Activated T-helper 17 cell treated with anti-CD3 and anti-CD28 coated beads, Interleukin-2, amount 50 U/mL, for 72 hours (primary cell): ENCODE results near the gene GFRA1. TPM values are rescaled to one million over a fixed set of nuclear protein-coding genes. Genes with fewer than 3 reads are reported as not detected.

Source experiments
- ATAC-seq: fragments of 150-1000 bp; cut with Tn5 transposase; replicated peaks from 2 replicates; pipeline ENCODE4 v1.10.0; 2021; ENCODE audit warnings: mild to moderate bottlenecking, moderate library complexity
- H3K27ac Mint-ChIP-seq: one replicate; pipeline ENCODE4 v1.8.0; 2022; ENCODE audit warnings: mixed read lengths
- H3K27me3 Mint-ChIP-seq: one replicate; pipeline ENCODE4 v1.8.0; 2022; ENCODE audit warnings: mixed read lengths
- H3K36me3 Mint-ChIP-seq: one replicate; pipeline ENCODE4 v1.8.0; 2022; ENCODE audit warnings: low read depth, mild to moderate bottlenecking, mixed read lengths
- H3K4me1 Mint-ChIP-seq: one replicate; pipeline ENCODE4 v1.8.0; 2022; ENCODE audit warnings: mixed read lengths
- H3K4me3 Mint-ChIP-seq: one replicate; pipeline ENCODE4 v1.8.0; 2022; ENCODE audit warnings: mild to moderate bottlenecking, mixed read lengths
- H3K9me3 Mint-ChIP-seq: one replicate; pipeline ENCODE4 v1.8.0; 2022; ENCODE audit warnings: mixed read lengths
- total RNA-seq, 2 donors: library from RNA; stranded (reverse); gene quantifications; one replicate each; pipeline ENCODE4 v1.2.3, GENCODE V29; 2022

Gene GFRA1, protein sequence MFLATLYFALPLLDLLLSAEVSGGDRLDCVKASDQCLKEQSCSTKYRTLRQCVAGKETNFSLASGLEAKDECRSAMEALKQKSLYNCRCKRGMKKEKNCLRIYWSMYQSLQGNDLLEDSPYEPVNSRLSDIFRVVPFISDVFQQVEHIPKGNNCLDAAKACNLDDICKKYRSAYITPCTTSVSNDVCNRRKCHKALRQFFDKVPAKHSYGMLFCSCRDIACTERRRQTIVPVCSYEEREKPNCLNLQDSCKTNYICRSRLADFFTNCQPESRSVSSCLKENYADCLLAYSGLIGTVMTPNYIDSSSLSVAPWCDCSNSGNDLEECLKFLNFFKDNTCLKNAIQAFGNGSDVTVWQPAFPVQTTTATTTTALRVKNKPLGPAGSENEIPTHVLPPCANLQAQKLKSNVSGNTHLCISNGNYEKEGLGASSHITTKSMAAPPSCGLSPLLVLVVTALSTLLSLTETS
- total RNA-seq = not detected

DNA sequence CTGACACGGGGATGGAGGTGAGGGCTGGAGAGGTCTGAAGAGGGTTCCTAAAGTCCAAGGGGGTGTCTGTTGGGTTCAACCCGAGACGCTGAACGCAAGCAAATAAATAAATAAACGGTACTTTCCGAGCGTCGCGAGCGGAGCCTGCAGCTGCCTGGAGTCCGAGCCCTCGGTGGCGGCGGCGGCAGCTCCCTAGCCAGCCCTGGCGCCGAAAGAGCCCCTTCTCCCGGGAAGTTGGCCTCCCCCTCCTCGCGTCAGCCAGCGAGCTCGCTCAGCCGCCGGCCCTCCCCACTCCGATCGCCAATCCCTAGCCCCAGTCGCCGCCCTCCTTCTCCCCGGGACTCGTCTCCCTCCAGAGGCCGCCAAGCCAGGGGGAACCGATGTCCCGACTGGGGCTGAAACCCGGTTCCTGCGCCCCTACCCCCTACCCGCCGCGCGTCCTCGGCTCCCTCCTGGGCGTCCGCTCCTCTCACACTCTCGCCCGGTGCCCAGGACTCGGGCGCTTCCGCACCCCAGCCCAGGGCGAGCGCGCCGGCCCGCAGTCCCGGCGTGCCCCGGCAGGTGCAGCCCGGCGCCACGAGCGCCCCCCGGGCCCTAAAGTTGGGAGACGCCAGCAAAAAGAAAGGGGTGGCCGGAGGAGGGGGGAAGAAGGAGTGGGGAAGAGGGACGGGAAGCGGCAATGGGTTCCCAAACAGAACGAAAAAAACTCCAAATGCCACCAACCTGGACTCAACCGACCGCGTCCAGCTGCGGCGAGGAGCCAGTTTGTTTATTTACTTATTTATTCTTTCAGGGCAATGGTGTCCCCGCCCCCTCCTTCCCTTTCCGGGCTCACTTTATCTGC is at the start of gene GFRA1:
Gene GFRA1, minus strand, starts transcription at position 767 of the 844 bp plus-strand sequence. CDS start 1,177 bp downstream, outside the sequence.
- no peak for ATAC-seq
- Mint-ChIP-seq H3K36me3 (no peaks in the 10 kb centered on the region), H3K4me1 (no peaks in the 10 kb centered on the region), H3K9me3 (peaks cover 3% of the 10 kb centered on the region), H3K4me3 (peak within 1 kb of the TSS; percentile 46), H3K27ac (no peak within 1 kb of the TSS), H3K27me3 (peaks cover 57% of the 10 kb centered on the region)

DNA sequence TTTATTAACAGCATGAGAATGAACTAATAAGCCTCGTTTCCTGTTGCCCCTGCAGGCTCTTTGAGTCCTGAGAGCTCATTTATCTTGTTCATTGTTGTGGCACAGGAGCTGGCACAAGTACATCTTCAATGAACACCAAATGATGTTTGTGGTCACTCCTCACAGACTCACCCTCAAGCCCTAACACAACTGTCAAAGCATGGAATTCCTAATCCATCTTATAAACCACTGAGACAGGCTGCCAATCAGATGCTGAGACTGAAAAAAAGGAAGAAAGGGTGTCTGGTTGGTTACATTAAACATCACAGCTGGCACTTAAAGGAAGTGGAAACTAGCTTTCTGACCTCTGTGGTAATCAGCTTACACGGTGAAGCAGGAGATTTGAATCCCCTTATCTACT is 43.5 kb upstream of the GFRA1 start:
- H3K4me3 Mint-ChIP-seq = no peak overlapping the region
- no peaks in the 10 kb centered on the region for H3K36me3 Mint-ChIP-seq
- ATAC-seq = no peak

DNA sequence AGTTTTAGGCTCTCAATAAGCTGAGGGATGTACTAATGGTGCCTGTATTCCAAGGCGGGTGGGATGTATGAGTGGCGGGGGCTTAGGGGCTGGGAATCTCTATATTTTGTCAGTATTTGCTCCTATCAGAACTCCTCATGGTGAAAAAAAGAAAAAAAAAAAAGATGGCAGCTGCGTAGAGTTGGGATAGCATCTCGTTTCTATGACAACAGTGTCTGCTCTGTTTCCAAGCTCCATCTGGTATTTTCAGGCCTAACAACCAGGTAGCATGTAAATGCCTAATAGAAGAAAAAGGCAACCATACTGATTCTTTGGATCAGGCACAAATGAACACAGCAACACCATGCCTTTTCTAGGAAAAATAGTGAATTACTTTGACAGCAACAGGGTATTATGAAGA is 39.5 kb upstream of the GFRA1 start:
- H3K27ac Mint-ChIP-seq = no peak overlapping the region
- H3K36me3 Mint-ChIP-seq = no peaks in the 10 kb centered on the region
- H3K27me3 Mint-ChIP-seq = peaks cover 4% of the 10 kb centered on the region
- H3K9me3 Mint-ChIP-seq = no peaks in the 10 kb centered on the region
- no peak for ATAC-seq
- no peak overlapping the region for H3K4me3 Mint-ChIP-seq
- H3K4me1 Mint-ChIP-seq = no peaks in the 10 kb centered on the region

More for the DNA sequence above, 43.5 kb upstream of the GFRA1 start:
- Mint-ChIP-seq H3K4me1 (no peaks in the 10 kb centered on the region), H3K9me3 (no peaks in the 10 kb centered on the region), H3K27ac (no peak overlapping the region), H3K27me3 (peaks cover 2% of the 10 kb centered on the region)

DNA sequence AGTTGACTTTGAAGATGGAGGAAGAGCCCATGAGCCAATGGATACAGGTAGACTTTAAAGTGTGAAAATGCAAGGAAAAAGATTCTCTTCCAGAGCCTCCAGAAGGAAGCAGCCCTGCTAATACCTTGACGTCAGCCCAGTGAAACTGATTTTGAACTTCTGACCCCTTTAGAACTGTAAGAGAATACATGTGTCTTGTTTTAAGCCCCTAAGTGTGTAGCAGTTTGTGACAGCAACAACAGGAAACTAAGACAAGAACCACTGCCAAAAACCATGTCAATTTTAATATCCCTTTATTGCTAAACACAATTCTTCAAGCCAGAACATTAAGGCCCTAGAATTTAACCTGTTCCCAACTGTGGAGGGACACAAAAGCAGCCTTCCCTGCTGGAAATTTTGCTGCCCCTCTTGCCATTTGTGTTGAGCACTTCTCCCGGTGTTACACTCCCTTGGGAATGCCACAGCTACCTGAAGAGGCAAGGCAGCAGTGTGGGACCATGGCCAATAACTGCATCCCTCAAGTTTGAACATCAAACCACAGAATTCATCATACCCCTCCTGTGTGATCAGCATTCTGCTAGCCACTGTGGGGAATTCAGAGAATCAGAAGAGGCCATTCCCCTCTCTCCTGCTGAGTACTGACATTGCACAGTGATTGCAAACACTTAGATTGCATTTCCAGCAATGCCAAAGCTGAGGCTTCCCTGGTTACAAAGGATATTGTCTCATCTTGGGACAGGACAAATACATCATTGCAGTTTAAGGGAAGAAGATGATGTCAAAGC is 38.9 kb upstream of the GFRA1 start:
- H3K27me3 Mint-ChIP-seq = peaks cover 4% of the 10 kb centered on the region
- no peaks in the 10 kb centered on the region for H3K9me3 Mint-ChIP-seq
- H3K27ac Mint-ChIP-seq = no peak overlapping the region
- ATAC-seq = no peak
- no peaks in the 10 kb centered on the region for H3K4me1 Mint-ChIP-seq
- H3K4me3 Mint-ChIP-seq = no peak overlapping the region
- no peaks in the 10 kb centered on the region for H3K36me3 Mint-ChIP-seq

DNA sequence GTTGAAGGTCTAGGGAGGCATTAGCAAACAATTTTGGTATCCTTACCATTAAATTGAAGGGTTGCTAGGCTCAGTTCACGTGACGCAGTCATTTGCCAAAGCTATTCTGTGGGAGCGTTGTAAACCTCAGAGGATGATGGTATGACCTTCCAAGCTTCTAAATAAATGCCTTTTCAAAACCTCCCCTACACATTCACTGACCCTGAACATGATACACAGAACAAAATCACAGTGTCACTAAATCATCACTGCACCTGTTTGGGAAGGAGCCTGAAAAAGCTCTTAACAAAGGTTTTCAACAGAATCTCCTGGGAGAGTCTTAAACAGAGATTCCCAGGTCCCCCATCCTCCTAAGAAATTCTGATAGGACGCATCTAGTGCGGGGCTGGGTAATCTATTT is 38.0 kb upstream of the GFRA1 start:
- no peaks in the 10 kb centered on the region for H3K36me3 Mint-ChIP-seq
- no peak for ATAC-seq
- no peaks in the 10 kb centered on the region for H3K4me1 Mint-ChIP-seq
- H3K4me3 Mint-ChIP-seq = no peak overlapping the region
- H3K27me3 Mint-ChIP-seq = peaks cover 4% of the 10 kb centered on the region
- no peak overlapping the region for H3K27ac Mint-ChIP-seq
- H3K9me3 Mint-ChIP-seq = no peaks in the 10 kb centered on the region

DNA sequence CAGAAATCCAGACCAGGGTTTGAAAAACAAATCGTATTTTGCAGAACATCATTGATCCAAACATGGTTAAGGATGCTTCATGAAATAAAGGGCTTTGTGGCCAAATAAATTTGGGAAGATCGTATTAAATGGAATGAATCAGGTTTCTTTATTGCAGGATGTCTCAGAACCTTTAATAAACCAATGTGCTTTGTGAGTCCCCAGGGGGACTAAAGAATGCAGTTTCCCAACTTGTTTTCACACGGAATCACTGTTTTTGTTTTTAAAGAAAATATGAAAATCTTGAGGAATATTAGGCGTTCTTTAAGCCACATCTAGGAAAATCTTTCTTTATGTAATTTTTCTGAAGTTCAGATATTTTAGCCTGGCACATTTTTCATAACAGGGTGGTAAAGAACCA is 34.4 kb upstream of the GFRA1 start:
- Mint-ChIP-seq H3K9me3 (peaks cover 7% of the 10 kb centered on the region), H3K4me1 (no peaks in the 10 kb centered on the region), H3K36me3 (no peaks in the 10 kb centered on the region), H3K4me3 (no peak overlapping the region), H3K27ac (no peak overlapping the region), H3K27me3 (peaks cover 4% of the 10 kb centered on the region)
- no peak for ATAC-seq

DNA sequence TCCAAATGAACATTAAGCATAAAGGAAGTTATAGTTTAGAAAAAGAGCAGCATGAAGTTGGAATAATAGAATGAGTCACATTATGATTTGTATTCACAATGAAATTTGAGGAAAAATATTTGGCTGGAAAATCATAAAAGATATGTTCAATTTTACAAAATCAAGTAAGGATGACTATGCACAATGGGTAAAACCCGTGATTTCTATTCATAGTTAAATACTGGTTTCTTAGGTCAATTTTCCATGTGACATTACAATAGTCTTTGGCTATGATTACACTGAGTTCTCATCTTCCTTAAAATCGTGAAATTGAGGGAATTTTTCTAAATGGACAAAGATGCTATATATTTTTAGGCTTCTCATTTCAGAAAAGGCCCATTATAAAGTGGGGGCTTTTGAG is 33.8 kb upstream of the GFRA1 start:
- ATAC-seq = no peak
- Mint-ChIP-seq H3K27ac (no peak overlapping the region), H3K4me1 (no peaks in the 10 kb centered on the region), H3K36me3 (no peaks in the 10 kb centered on the region), H3K27me3 (peaks cover 4% of the 10 kb centered on the region), H3K9me3 (peaks cover 7% of the 10 kb centered on the region), H3K4me3 (no peak overlapping the region)

DNA sequence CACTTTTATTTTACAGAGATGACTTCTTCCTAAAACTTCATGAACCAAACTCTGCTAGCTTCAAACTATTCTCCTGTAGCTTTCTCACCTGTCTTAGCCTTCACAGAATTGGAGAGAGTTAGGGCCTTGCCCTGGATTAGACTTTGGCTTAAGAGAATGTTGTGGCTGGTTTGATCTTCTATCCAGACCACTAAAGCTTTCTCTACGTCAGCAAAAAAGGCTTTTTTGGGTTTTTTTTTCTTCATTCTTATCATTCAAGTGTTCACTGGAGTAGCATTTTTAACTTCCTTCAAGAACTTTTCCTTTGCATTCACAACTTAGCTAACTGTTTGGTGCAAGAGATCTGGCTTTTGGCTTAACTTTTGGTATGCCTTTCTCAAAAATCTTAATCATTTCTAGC is 31.9 kb upstream of the GFRA1 start:
- H3K27ac Mint-ChIP-seq = no peak overlapping the region
- no peak for ATAC-seq
- H3K4me3 Mint-ChIP-seq = no peak overlapping the region
- no peaks in the 10 kb centered on the region for H3K27me3 Mint-ChIP-seq
- H3K36me3 Mint-ChIP-seq = no peaks in the 10 kb centered on the region
- H3K9me3 Mint-ChIP-seq = peaks cover 7% of the 10 kb centered on the region
- H3K4me1 Mint-ChIP-seq = no peaks in the 10 kb centered on the region

DNA sequence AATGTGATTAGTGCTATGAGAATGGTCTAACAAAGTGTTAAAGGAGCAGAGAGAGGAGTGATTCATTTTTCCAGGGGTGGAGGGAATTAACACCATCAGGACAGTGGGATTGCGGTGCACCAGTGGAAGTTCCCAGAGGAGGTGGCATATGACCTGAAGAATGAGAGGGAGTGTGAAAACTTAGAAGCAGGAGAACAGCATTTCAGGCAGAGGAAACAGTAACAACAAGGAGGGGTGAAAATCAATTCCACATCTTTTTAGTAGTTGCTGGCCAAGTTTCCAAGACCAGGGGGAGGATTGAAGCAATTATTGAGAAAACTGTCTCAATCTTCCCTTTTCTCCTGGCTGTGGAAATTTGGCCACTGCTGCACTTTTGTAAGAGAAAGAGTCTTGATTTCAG is 27.5 kb upstream of the GFRA1 start:
- Mint-ChIP-seq H3K9me3 (peaks cover 6% of the 10 kb centered on the region), H3K36me3 (no peaks in the 10 kb centered on the region), H3K27me3 (peaks cover 9% of the 10 kb centered on the region), H3K4me3 (no peak overlapping the region), H3K27ac (no peak overlapping the region), H3K4me1 (peaks cover 4% of the 10 kb centered on the region)
- no peak for ATAC-seq

DNA sequence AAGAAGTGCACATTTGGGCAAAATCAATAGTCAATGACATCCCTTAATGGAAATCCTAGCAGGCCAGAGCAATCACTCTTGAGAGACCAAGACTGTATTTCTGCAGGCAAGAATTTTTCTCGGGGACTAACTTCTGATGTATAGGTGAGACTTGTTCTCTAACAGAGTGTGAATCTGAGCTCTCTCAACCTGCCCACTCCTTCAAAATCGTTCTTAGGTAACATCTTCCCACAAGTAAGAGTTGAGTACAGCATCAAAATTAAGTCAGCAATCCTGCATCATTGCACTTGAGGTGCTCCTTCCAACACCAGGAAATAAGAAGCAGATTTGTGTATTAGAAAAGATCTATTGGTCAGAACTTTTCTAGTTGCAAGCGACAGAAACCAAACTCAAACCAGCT is 25.6 kb upstream of the GFRA1 start:
- Mint-ChIP-seq H3K9me3 (no peaks in the 10 kb centered on the region), H3K4me3 (no peak overlapping the region), H3K36me3 (no peaks in the 10 kb centered on the region), H3K27ac (no peak overlapping the region), H3K4me1 (peaks cover 4% of the 10 kb centered on the region), H3K27me3 (peaks cover 9% of the 10 kb centered on the region)
- no peak for ATAC-seq

DNA sequence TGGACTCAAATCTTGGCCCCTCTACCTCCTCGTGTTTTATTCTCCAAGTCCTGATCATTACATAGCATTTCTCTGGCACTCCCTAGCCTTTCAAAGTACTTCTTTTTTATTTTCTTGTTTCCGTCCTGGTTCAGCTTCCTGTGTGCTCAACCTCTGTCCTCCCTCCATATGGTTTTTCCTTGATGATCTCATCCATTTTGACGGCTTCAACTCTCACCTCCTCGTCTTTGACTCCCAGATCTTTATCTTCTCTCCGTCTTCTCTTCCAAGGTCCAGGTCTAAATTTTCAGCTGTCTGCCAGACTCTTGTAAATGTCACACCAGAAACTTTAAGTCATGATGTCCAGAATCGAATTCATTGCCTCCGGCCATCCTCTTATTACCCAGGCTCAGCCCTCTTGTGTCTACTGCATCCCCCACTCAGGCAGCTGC is 23.3 kb upstream of the GFRA1 start:
- H3K4me1 Mint-ChIP-seq = peaks cover 4% of the 10 kb centered on the region

DNA sequence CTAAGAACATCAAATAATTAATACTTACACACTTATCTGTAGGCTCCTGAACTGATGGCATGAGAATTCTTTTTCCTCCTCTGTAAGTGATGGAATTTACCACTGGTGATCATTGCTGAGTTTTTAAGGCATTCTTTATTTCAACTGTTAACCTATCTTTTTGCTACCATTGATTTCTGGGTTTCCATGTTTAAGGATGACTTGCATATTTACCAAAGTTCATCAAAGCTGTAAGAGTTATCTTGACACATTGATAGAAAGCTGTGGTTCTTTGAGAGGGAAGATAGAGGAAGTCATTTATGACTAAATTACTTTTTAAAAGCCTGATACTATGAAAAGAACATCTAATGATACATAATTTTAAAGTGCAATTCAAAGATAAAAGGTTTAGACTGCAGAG is 19.5 kb upstream of the GFRA1 start:
- no peak for ATAC-seq
- Mint-ChIP-seq H3K27me3 (peaks cover 8% of the 10 kb centered on the region), H3K9me3 (no peaks in the 10 kb centered on the region), H3K36me3 (no peaks in the 10 kb centered on the region), H3K4me1 (no peaks in the 10 kb centered on the region), H3K4me3 (no peak overlapping the region), H3K27ac (no peak overlapping the region)

More for the DNA sequence above, 23.3 kb upstream of the GFRA1 start:
- H3K36me3 Mint-ChIP-seq = no peaks in the 10 kb centered on the region
- peaks cover 9% of the 10 kb centered on the region for H3K27me3 Mint-ChIP-seq
- H3K9me3 Mint-ChIP-seq = no peaks in the 10 kb centered on the region
- H3K27ac Mint-ChIP-seq = no peak overlapping the region
- no peak overlapping the region for H3K4me3 Mint-ChIP-seq
- ATAC-seq = no peak

DNA sequence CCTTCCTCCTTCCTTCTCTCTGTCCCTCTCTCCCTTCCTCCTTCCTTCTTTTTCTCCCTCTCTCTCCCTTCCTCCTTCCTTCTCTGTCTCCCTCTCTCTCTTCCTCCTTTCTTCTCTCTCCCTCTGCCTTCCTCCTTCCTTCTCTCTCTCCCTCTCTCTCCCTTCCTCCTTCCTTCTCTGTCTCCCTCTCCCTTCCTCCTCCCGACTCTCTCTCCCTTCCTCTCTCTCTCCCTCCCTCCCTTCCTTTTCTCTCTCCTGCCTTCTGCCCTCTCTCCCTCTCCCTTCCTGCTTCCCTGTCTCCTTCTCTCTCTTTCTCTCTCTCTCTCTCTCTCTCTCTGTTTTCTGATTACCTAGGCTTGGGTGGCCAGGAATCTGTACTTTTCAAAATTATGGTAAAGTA is 16.6 kb upstream of the GFRA1 start:
- Mint-ChIP-seq H3K9me3 (no peaks in the 10 kb centered on the region), H3K27ac (no peak overlapping the region), H3K4me1 (no peaks in the 10 kb centered on the region), H3K36me3 (no peaks in the 10 kb centered on the region), H3K4me3 (no peak overlapping the region), H3K27me3 (peaks cover 16% of the 10 kb centered on the region)
- ATAC-seq = no peak

DNA sequence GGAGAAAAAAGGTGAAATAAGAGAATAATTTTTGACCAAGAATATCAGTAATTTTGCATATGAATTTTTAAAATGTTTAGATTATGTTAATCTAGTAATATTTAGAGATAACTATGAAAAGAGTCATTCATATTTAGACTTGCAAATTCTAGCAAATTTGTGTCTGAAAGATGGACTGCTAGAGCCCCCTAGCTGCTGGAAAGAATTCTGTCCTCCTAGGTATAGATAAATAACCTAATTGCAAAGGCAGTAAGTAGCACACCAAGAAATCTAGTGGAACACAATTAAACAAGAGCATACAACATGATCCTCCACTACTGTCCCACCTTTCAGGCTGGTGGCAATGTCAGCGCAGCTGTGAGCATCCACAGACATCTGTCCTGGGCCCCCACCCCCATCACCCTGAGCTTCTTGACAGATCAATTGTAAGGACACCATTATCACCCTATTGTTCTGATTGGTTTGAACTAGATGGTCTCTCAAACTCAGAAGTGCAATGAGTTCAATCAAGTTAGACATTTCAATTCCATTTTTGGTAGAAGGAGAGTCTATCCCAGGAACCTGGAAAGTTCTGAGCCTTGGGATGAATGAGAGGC is 15.0 kb upstream of the GFRA1 start:
- Mint-ChIP-seq H3K4me1 (no peaks in the 10 kb centered on the region), H3K9me3 (no peaks in the 10 kb centered on the region), H3K4me3 (no peak overlapping the region), H3K36me3 (no peaks in the 10 kb centered on the region), H3K27me3 (peaks cover 16% of the 10 kb centered on the region), H3K27ac (no peak overlapping the region)
- no peak for ATAC-seq
